Measurements from ENCODE around the gene TMEM63B.
"Not testable (repeated sequence)": the region's sequence is repeated elsewhere in the genome, so short reads cannot be mapped to it uniquely, and the experiment has no call there.

Gene TMEM63B

GRCh38 chr6:44196351-44196750 lies 69.0 kb downstream of the TMEM63B start:
- DNase-seq = not testable (repeated sequence)

GRCh38 chr6:44198684-44199083 lies 71.3 kb downstream of the TMEM63B start:
- no peak for DNase-seq

- DNase-seq = no peak
These were observed 72.5 kb downstream of the TMEM63B start for GRCh38 chr6:44199883-44200282.

GRCh38 chr6:44201200-44201599 lies 73.8 kb downstream of the TMEM63B start:
- no peak for DNase-seq

GRCh38 chr6:44201638-44202303 lies 74.4 kb downstream of the TMEM63B start:
- no peak for DNase-seq

GRCh38 chr6:44202332-44202971 lies 75.1 kb downstream of the TMEM63B start:
- no peak for DNase-seq

GRCh38 chr6:44202972-44203750 lies 75.8 kb downstream of the TMEM63B start:
- no peak for DNase-seq

- no peak for DNase-seq
These were observed 76.6 kb downstream of the TMEM63B start for GRCh38 chr6:44203955-44204354.

All from NCI-H524 (cell line).